B cell (primary cell): ENCODE results near the gene IRGC. TPM values are rescaled to one million over a fixed set of nuclear protein-coding genes. Genes with fewer than 3 reads are reported as not detected.

Experiments used
- ATAC-seq: fragments of 200-7000 bp; cut with Tn5 transposase; one replicate; pipeline ENCODE4 v1.10.0; 2021; ENCODE audit warnings: low read depth, mild to moderate bottlenecking, moderate number of reproducible peaks, moderate library complexity
- CTCF ChIA-PET: fragments of 350-600 bp; sonication (Branson Sonifier 250); formaldehyde crosslinking; loops from one replicate; lab custom pipeline; 2021; ENCODE audit warnings: antibody characterized with exemption, inconsistent platforms; lab: Charles Lee
- POLR2A ChIA-PET: fragments of 350-600 bp; sonication (Branson Sonifier 250); formaldehyde crosslinking; loops from one replicate; lab custom pipeline; 2021; ENCODE audit warnings: antibody characterized with exemption; lab: Charles Lee
- DNase-seq: peaks from one replicate; pipeline ENCODE4 v3.0.0; 2013
- H2AFZ ChIP-seq: 2 replicates; pipeline ENCODE4 v1.6.1; 2012; ENCODE audit warnings: mild to moderate bottlenecking, low read depth, low read length; ENCODE audit not compliant: insufficient read depth, poor library complexity, severe bottlenecking
- H3K27ac ChIP-seq, 2 donors: 1 replicate in 1 of 2; 2 replicates in 1 of 2; pipeline ENCODE4 v1.5.1; 2012 to 2013; ENCODE audit warnings: low read length in 2 of 2, mild to moderate bottlenecking in 2 of 2, moderate library complexity in 1 of 2
- H3K27me3 ChIP-seq, 4 experiments: fragments of 200-600 bp in 1 of 4; sonication (generic) in 1 of 4; replicated peaks in 1 of 4; 1 replicate in 2 of 4; 2 replicates in 2 of 4; pipeline versions ENCODE4 v1.6.1 to v1.7.0; 2013 to 2016; ENCODE audit warnings: low read length in 3 of 4, mild to moderate bottlenecking in 2 of 4, mixed read lengths in 1 of 4, moderate library complexity in 1 of 4; ENCODE audit not compliant: insufficient read depth in 4 of 4, control insufficient read depth in 3 of 4; ENCODE audit errors: control extremely low read depth in 1 of 4
- H3K36me3 ChIP-seq, 2 experiments: replicated peaks in 1 of 2; 1 replicate in 1 of 2; 2 replicates in 1 of 2; pipeline versions ENCODE4 v1.6.1 to v1.7.1; 2013; ENCODE audit warnings: low read length in 1 of 2; ENCODE audit not compliant: insufficient read depth in 2 of 2, control insufficient read depth in 1 of 2; ENCODE audit errors: control extremely low read depth in 1 of 2, extremely low read depth in 1 of 2
- H3K4me1 ChIP-seq, 2 donors: fragments of 200-600 bp in 1 of 2; sonication (generic) in 1 of 2; 1 replicate in 1 of 2; 2 replicates in 1 of 2; pipeline versions ENCODE4 v1.5.1 to v1.6.1; 2013 to 2017; ENCODE audit warnings: low read length in 2 of 2; ENCODE audit not compliant: control insufficient read depth in 2 of 2, insufficient read depth in 2 of 2
- H3K4me2 ChIP-seq: replicated peaks from 2 replicates; pipeline ENCODE3; 2012; ENCODE audit warnings: mild to moderate bottlenecking, low read depth, low read length; ENCODE audit not compliant: poor library complexity, severe bottlenecking
- H3K4me3 ChIP-seq, 5 experiments: fragments of 200-600 bp in 1 of 5; sonication (generic) in 1 of 5; 1 replicate in 3 of 5; 2 replicates in 2 of 5; pipeline versions ENCODE4 v1.5.1 to v1.7.0; 2011 to 2016; ENCODE audit warnings: low read length in 4 of 5, mild to moderate bottlenecking in 4 of 5, low read depth in 2 of 5, control low read depth in 1 of 5, moderate library complexity in 1 of 5; ENCODE audit not compliant: insufficient read depth in 1 of 5; ENCODE audit errors: control extremely low read depth in 1 of 5, extremely low read depth in 1 of 5
- H3K79me2 ChIP-seq: fragments of 200-600 bp; sonication (generic); one replicate; pipeline ENCODE4 v1.6.0; 2016; ENCODE audit warnings: low read length; ENCODE audit not compliant: control insufficient read depth, insufficient read depth
- H3K9ac ChIP-seq: fragments of 200-600 bp; sonication (generic); 2 replicates; pipeline ENCODE4 v1.6.1; 2017; ENCODE audit warnings: mild to moderate bottlenecking, low read length, moderate library complexity
- H3K9me3 ChIP-seq, 3 donors: one replicate each; pipeline versions ENCODE4 v1.6.1 to v1.7.1; 2013; ENCODE audit warnings: low read length in 2 of 3; ENCODE audit not compliant: control insufficient read depth in 2 of 3, insufficient read depth in 1 of 3; ENCODE audit errors: control extremely low read depth in 1 of 3
- H4K20me1 ChIP-seq: 2 replicates; pipeline ENCODE4 v1.6.0; 2012; ENCODE audit warnings: mild to moderate bottlenecking, low read length; ENCODE audit not compliant: insufficient read depth, control insufficient read depth, poor library complexity, severe bottlenecking
- H3K27ac Mint-ChIP-seq: one replicate; pipeline ENCODE4 v1.8.0; 2021; ENCODE audit warnings: mixed read lengths
- H3K27me3 Mint-ChIP-seq: one replicate; pipeline ENCODE4 v1.8.0; 2021; ENCODE audit warnings: mixed read lengths
- H3K4me1 Mint-ChIP-seq: one replicate; pipeline ENCODE4 v1.8.0; 2021; ENCODE audit warnings: mixed read lengths
- H3K4me3 Mint-ChIP-seq: one replicate; pipeline ENCODE4 v1.8.0; 2021; ENCODE audit warnings: mixed read lengths
- H3K9me3 Mint-ChIP-seq: one replicate; pipeline ENCODE4 v1.8.0; 2022; ENCODE audit warnings: mixed read lengths; ENCODE audit not compliant: insufficient read depth
- CTCF ChIP-seq: fragments of 200-600 bp; IDR thresholded peaks from one replicate; pipeline ENCODE4 v1.8.0; 2022; ENCODE audit warnings: antibody characterized with exemption, mild to moderate bottlenecking
- EZH2 ChIP-seq: IDR thresholded peaks from 2 replicates; pipeline ENCODE4 v1.6.1; 2012; ENCODE audit warnings: borderline replicate concordance, low read depth, mild to moderate bottlenecking, moderate library complexity, low read length; ENCODE audit not compliant: insufficient read depth, poor library complexity, severe bottlenecking
- WGBS: methylation state at CpG from one replicate; pipeline ENCODE4 v1.1.5; 2013; ENCODE audit warnings: missing lambda C conversion rate; ENCODE audit not compliant: insufficient coverage; 5-methylcytosine and 5-hydroxymethylcytosine counted together
- intact Hi-C: fragments of 100-400 bp; cut with micrococcal nuclease; formaldehyde crosslinking; loops from one replicate; pipeline ENCODE4 v1.10.0; 2022
- polyA plus RNA-seq: library from polyadenylated mRNA; depleted of rRNA; stranded (reverse); fragments of >200 nt; gene quantifications from 2 replicates; pipeline ENCODE4 v1.2.3, GENCODE V29; 2012
- total RNA-seq, 2 donors: library from RNA; stranded (reverse); fragments of 120-200 nt in 1 of 2; gene quantifications; 1 replicate in 1 of 2; 2 replicates in 1 of 2; pipeline versions ENCODE4 v1.2.3 to v1.2.4, GENCODE V29; 2013 to 2022

IRGC gene
- total and polyA plus RNA-seq, 2 donors (not counting 1 experiment from before 2014, with no cell fraction given), result not detected

GRCh38 chr19:43768273-43769050, 52.6 kb downstream of the IRGC start:
- TF ChIP-seq EZH2, result no peak
- TF ChIP-seq CTCF, result no peak
- H3K9me3 ChIP-seq, result no peaks in the 10 kb centered on the region
- no peaks in the 10 kb centered on the region for H3K27me3 Mint-ChIP-seq
- DNase-seq, result no peak
- H3K27ac Mint-ChIP-seq, result peak overlapping the region; percentile 78
- no peaks in the 10 kb centered on the region for H3K27me3 ChIP-seq
- H3K9me3 Mint-ChIP-seq, result no peaks in the 10 kb centered on the region
- H3K4me3 Mint-ChIP-seq, result no peak overlapping the region
- peaks cover 25% of the 10 kb centered on the region for H4K20me1 ChIP-seq
- no peak overlapping the region for H3K4me3 ChIP-seq
- H3K4me1 ChIP-seq, result peaks cover 38 to 54% of the 10 kb centered on the region in 2 donors
- ChIA-PET POLR2A (interaction anchor here (0.5 to 5.8 kb wide), 2 partner anchors 11 to 49 kb away, joined by 4 to 75 read pairs; partner anchors contain the start of gene KCNN4), CTCF (interaction anchor here (1.2 to 14.7 kb wide), 5 partner anchors 10 to 41 kb away, joined by 4 to 204 read pairs (median 64); partner anchors contain the start of genes KCNN4 and SMG9)
- intact Hi-C loops, result no loop called here
- peak overlapping the region in 1 of 2 donors; percentile 88 for H3K27ac ChIP-seq
- no peak for ATAC-seq
- no peak overlapping the region for H3K4me2 ChIP-seq
- peaks cover 54% of the 10 kb centered on the region for H3K4me1 Mint-ChIP-seq
- no peak overlapping the region for H3K9ac ChIP-seq
- H3K79me2 ChIP-seq, result peaks cover 25% of the 10 kb centered on the region
- H2AFZ ChIP-seq, result no peak overlapping the region
- H3K36me3 ChIP-seq, result peaks cover 0 to 70% of the 10 kb centered on the region in 2 experiments
- 88% methylated on average over 11 of the region's 15 CpGs for WGBS

- Mint-ChIP-seq H3K27ac (peak overlapping the region; percentile 59), H3K4me3 (no peak overlapping the region), H3K27me3 (no peaks in the 10 kb centered on the region), H3K4me1 (peaks cover 49% of the 10 kb centered on the region), H3K9me3 (no peaks in the 10 kb centered on the region)
- 94% methylated on average over 12 of the region's 14 CpGs for WGBS
- Histone ChIP-seq H3K27me3 (no peaks in the 10 kb centered on the region), H3K9me3 (no peaks in the 10 kb centered on the region), H3K4me3 (no peak overlapping the region), H2AFZ (no peak overlapping the region), H3K27ac (no peak overlapping the region), H3K4me2 (no peak overlapping the region), H3K4me1 (peaks cover 32 to 46% of the 10 kb centered on the region in 2 donors), H4K20me1 (peaks cover 27% of the 10 kb centered on the region), H3K79me2 (peaks cover 33% of the 10 kb centered on the region), H3K36me3 (peaks cover 0 to 77% of the 10 kb centered on the region in 2 experiments), H3K9ac (no peak overlapping the region)
- CTCF ChIA-PET, result interaction anchor here (0.7 to 14.7 kb wide), 4 partner anchors 9 to 26 kb away, joined by 3 to 204 read pairs (median 45); partner anchors contain the start of gene KCNN4
- DNase-seq (no peak), ATAC-seq (no peak)
- POLR2A ChIA-PET, result interaction anchor here (5.8 kb wide), 1 partner anchor 10 kb away, joined by 75 read pairs; the partner anchor contains the start of gene KCNN4
- intact Hi-C loops, result no loop called here
- TF ChIP-seq EZH2 (no peak), CTCF (no peak)
Observed at GRCh38 chr19:43769256-43769655, 53.4 kb downstream of the IRGC start.
